Peyer's patch (tissue), 4 donors: Measurements from ENCODE around the gene CMTR1.

ENCODE experiments used
- CTCF ChIP-seq, 6 experiments: fragments of 450-650 bp in 4 of 6; fragments of 200-600 bp in 2 of 6; sonication (generic) in 1 of 6; IDR thresholded peaks; one replicate each; pipeline ENCODE4 v1.5.1; 2017 to 2019; ENCODE audit warnings: antibody characterized with exemption in 6 of 6, mild to moderate bottlenecking in 3 of 6, moderate library complexity in 1 of 6
- POLR2A ChIP-seq, 2 donors: fragments of 450-650 bp; IDR thresholded peaks; one replicate each; pipeline ENCODE4 v1.5.1; 2017; ENCODE audit warnings: antibody characterized with exemption in 2 of 2, mild to moderate bottlenecking in 2 of 2, moderate library complexity in 2 of 2

- TF ChIP-seq CTCF (IDR thresholded peaks at IDR 0.05) (no peak), POLR2A (IDR thresholded peaks at IDR 0.05) (no peak)
Observed at GRCh38 chr6:37493661-37493995, 60.6 kb downstream of the CMTR1 start.
